Measurements from ENCODE around the gene FNBP1.

Gene FNBP1

DNA sequence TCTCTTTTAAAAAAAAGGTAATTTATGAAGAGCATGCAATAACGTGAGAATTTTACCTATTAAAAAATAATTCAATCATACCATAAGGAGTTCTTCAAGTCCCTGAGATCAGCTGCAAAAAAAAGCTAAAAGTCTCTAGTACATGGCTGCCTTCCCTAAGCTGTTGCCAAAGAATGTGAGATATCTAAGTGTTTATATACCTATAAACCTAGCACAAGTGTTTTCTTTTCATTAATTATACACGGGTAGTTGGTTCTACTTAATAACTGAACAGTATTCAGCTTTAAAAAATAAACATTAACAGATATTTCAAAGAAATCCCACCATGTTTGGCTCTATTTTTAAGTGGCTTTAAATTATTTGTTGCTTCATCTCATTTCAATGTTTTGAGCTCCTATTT lies 25.9 kb downstream of the FNBP1 start:
- no peak for DNase-seq (ENCODE audit: low spot score)
- no peak overlapping the region for H2BK120ac ChIP-seq (ENCODE audit: low read depth, low read length)
- peaks cover 0 to 6% of the 10 kb centered on the region in 2 donors for H3K36me3 ChIP-seq (replicated peaks in 1 of 2; ENCODE audit: control insufficient read depth in 2 of 2, insufficient read depth in 2 of 2, low read length in 2 of 2)
- H3K9ac ChIP-seq (ENCODE audit: low read depth, low read length, poor library complexity): no peak overlapping the region
- H3K27ac ChIP-seq (replicated peaks; ENCODE audit: low read length): no peak overlapping the region
- H2BK15ac ChIP-seq (ENCODE audit: low read length): no peak overlapping the region
- no peaks in the 10 kb centered on the region for H3K27me3 ChIP-seq (ENCODE audit: control insufficient read depth in 3 of 3, insufficient read depth in 3 of 3, low read depth in 1 of 3, low read length in 3 of 3)
- no peak overlapping the region for H2AK5ac ChIP-seq (ENCODE audit: low read depth, low read length)
- no peak overlapping the region for H3K4me3 ChIP-seq (ENCODE audit: low read length in 2 of 2)
- WGBS, 2 donors (ENCODE audit: extremely low coverage in 2 of 2, insufficient read length in 2 of 2, insufficient replicate concordance in 1 of 2): no CpG with 5 or more reads among the region's 2 CpGs
- H3K4me1 ChIP-seq (ENCODE audit: control insufficient read depth in 2 of 2, insufficient read depth in 1 of 2, low read depth in 1 of 2, low read length in 2 of 2): no peaks in the 10 kb centered on the region
- no peak overlapping the region for H3K4ac ChIP-seq (ENCODE audit: low read length)
- H2BK5ac ChIP-seq (ENCODE audit: low read length): no peak overlapping the region
- no peak overlapping the region for H3K18ac ChIP-seq (ENCODE audit: low read length)
- H2AFZ ChIP-seq (ENCODE audit: low read length): no peak overlapping the region
- no peaks in the 10 kb centered on the region for H3K79me1 ChIP-seq (ENCODE audit: low read depth, low read length)
- no peak overlapping the region for H4K8ac ChIP-seq (ENCODE audit: low read depth, low read length)
- no peak overlapping the region for H3K23ac ChIP-seq (ENCODE audit: low read depth, low read length, poor library complexity)
- no peak overlapping the region for H3K4me2 ChIP-seq (ENCODE audit: insufficient read depth, low read length, poor library complexity, severe bottlenecking)
- no peak overlapping the region for H3K14ac ChIP-seq (ENCODE audit: low read length)
- no peak overlapping the region for H2BK12ac ChIP-seq (ENCODE audit: low read length)
- H3K9me3 ChIP-seq (replicated peaks in 1 of 2; ENCODE audit: control insufficient read depth in 2 of 2, insufficient read depth in 1 of 2, low read depth in 1 of 2, low read length in 2 of 2): peaks cover 0 to 7% of the 10 kb centered on the region in 2 donors
- no peak overlapping the region for H4K91ac ChIP-seq (ENCODE audit: low read depth, low read length, poor library complexity)

DNA sequence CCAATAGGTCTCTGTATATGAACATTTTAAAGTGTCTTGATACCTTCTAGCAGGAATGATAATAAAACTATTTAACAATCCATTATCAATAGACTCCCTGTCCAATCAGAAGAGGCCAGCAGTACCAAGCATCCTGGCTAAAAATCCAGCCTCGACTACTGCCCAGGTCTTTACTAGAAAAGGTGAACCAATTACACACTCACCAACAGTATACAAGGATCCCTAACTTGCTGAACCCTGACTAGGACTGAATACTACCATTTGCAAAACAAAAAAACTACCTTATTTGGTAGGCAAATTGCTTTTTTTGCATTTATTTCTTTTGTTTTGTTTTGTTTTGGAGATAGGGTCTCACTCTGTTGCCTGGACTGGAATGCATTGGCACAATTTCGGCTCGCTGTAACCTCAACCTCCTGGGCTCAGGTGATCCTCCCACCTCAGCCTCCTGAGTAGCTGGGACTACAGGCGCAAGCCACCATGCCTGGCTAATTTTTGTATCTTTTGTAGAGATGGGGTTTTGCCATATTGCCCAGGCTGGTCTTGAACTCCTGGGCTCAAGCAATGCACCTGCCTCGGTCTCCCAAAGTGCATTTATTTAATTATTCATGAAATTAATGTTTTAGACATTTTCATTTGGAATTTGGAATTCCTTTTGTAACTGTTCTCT lies 27.5 kb downstream of the FNBP1 start:
- Histone ChIP-seq H3K9me3 (replicated peaks in 1 of 2; ENCODE audit: control insufficient read depth in 2 of 2, insufficient read depth in 1 of 2, low read depth in 1 of 2, low read length in 2 of 2) (peaks cover 2 to 7% of the 10 kb centered on the region in 2 donors), H3K4me1 (ENCODE audit: control insufficient read depth in 2 of 2, insufficient read depth in 1 of 2, low read depth in 1 of 2, low read length in 2 of 2) (no peaks in the 10 kb centered on the region), H3K4me3 (ENCODE audit: low read length in 2 of 2) (no peak overlapping the region), H2AK5ac (ENCODE audit: low read depth, low read length) (no peak overlapping the region), H2AFZ (ENCODE audit: low read length) (no peak overlapping the region), H3K36me3 (replicated peaks in 1 of 2; ENCODE audit: control insufficient read depth in 2 of 2, insufficient read depth in 2 of 2, low read length in 2 of 2) (peaks cover 0 to 6% of the 10 kb centered on the region in 2 donors), H3K27me3 (ENCODE audit: control insufficient read depth in 3 of 3, insufficient read depth in 3 of 3, low read depth in 1 of 3, low read length in 3 of 3) (no peaks in the 10 kb centered on the region), H3K4me2 (ENCODE audit: insufficient read depth, low read length, poor library complexity, severe bottlenecking) (no peak overlapping the region), H3K18ac (ENCODE audit: low read length) (no peak overlapping the region), H2BK15ac (ENCODE audit: low read length) (no peak overlapping the region), H2BK12ac (ENCODE audit: low read length) (no peak overlapping the region), H3K27ac (replicated peaks; ENCODE audit: low read length) (no peak overlapping the region), H3K14ac (ENCODE audit: low read length) (no peak overlapping the region), H3K4ac (ENCODE audit: low read length) (no peak overlapping the region), H3K79me1 (ENCODE audit: low read depth, low read length) (no peaks in the 10 kb centered on the region), H3K23ac (ENCODE audit: low read depth, low read length, poor library complexity) (no peak overlapping the region), H4K91ac (ENCODE audit: low read depth, low read length, poor library complexity) (no peak overlapping the region), H2BK120ac (ENCODE audit: low read depth, low read length) (no peak overlapping the region), H2BK5ac (ENCODE audit: low read length) (no peak overlapping the region), H3K9ac (ENCODE audit: low read depth, low read length, poor library complexity) (no peak overlapping the region), H4K8ac (ENCODE audit: low read depth, low read length) (no peak overlapping the region)
- WGBS, 2 donors (ENCODE audit: extremely low coverage in 2 of 2, insufficient read length in 2 of 2, insufficient replicate concordance in 1 of 2): no CpG with 5 or more reads among the region's 5 CpGs
- DNase-seq (ENCODE audit: low spot score): no peak

DNA sequence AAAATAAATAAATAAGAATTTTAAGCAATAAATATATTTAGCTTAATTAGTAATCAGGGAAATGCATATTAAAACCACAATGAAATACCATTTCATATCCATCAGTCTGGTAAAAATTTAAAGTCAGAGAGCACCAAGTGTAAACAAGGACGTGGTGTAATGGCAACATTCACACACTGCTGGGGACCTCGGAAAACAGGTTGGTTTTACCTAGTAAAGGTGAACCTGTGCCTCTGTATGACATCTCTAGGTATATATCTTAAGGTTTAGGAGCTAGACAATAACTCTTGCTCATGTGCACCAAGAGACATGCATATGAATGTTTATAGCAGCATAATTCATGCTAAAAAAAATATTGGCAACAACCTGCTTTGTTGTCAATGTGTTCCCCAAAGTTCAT lies 29.7 kb downstream of the FNBP1 start:
- no peaks in the 10 kb centered on the region for H3K27me3 ChIP-seq (ENCODE audit: control insufficient read depth in 3 of 3, insufficient read depth in 3 of 3, low read depth in 1 of 3, low read length in 3 of 3)
- no peak overlapping the region for H3K4ac ChIP-seq (ENCODE audit: low read length)
- H4K8ac ChIP-seq (ENCODE audit: low read depth, low read length): no peak overlapping the region
- DNase-seq (ENCODE audit: low spot score): no peak
- no peaks in the 10 kb centered on the region for H3K79me1 ChIP-seq (ENCODE audit: low read depth, low read length)
- H3K27ac ChIP-seq (replicated peaks; ENCODE audit: low read length): no peak overlapping the region
- H3K9ac ChIP-seq (ENCODE audit: low read depth, low read length, poor library complexity): no peak overlapping the region
- H3K14ac ChIP-seq (ENCODE audit: low read length): no peak overlapping the region
- H3K18ac ChIP-seq (ENCODE audit: low read length): no peak overlapping the region
- no CpG with 5 or more reads among the region's 2 CpGs for WGBS, 2 donors (ENCODE audit: extremely low coverage in 2 of 2, insufficient read length in 2 of 2, insufficient replicate concordance in 1 of 2)
- no peak overlapping the region for H3K4me3 ChIP-seq (ENCODE audit: low read length in 2 of 2)
- no peak overlapping the region for H3K4me2 ChIP-seq (ENCODE audit: insufficient read depth, low read length, poor library complexity, severe bottlenecking)
- peaks cover 2 to 7% of the 10 kb centered on the region in 2 donors for H3K9me3 ChIP-seq (replicated peaks in 1 of 2; ENCODE audit: control insufficient read depth in 2 of 2, insufficient read depth in 1 of 2, low read depth in 1 of 2, low read length in 2 of 2)
- no peak overlapping the region for H2BK120ac ChIP-seq (ENCODE audit: low read depth, low read length)
- H4K91ac ChIP-seq (ENCODE audit: low read depth, low read length, poor library complexity): no peak overlapping the region
- no peak overlapping the region for H2BK12ac ChIP-seq (ENCODE audit: low read length)
- H2BK5ac ChIP-seq (ENCODE audit: low read length): no peak overlapping the region
- no peaks in the 10 kb centered on the region for H3K4me1 ChIP-seq (ENCODE audit: control insufficient read depth in 2 of 2, insufficient read depth in 1 of 2, low read depth in 1 of 2, low read length in 2 of 2)
- H2AK5ac ChIP-seq (ENCODE audit: low read depth, low read length): no peak overlapping the region
- H3K36me3 ChIP-seq (replicated peaks in 1 of 2; ENCODE audit: control insufficient read depth in 2 of 2, insufficient read depth in 2 of 2, low read length in 2 of 2): peaks cover 0 to 2% of the 10 kb centered on the region in 2 donors
- no peak overlapping the region for H2AFZ ChIP-seq (ENCODE audit: low read length)
- no peak overlapping the region for H2BK15ac ChIP-seq (ENCODE audit: low read length)
- no peak overlapping the region for H3K23ac ChIP-seq (ENCODE audit: low read depth, low read length, poor library complexity)

DNA sequence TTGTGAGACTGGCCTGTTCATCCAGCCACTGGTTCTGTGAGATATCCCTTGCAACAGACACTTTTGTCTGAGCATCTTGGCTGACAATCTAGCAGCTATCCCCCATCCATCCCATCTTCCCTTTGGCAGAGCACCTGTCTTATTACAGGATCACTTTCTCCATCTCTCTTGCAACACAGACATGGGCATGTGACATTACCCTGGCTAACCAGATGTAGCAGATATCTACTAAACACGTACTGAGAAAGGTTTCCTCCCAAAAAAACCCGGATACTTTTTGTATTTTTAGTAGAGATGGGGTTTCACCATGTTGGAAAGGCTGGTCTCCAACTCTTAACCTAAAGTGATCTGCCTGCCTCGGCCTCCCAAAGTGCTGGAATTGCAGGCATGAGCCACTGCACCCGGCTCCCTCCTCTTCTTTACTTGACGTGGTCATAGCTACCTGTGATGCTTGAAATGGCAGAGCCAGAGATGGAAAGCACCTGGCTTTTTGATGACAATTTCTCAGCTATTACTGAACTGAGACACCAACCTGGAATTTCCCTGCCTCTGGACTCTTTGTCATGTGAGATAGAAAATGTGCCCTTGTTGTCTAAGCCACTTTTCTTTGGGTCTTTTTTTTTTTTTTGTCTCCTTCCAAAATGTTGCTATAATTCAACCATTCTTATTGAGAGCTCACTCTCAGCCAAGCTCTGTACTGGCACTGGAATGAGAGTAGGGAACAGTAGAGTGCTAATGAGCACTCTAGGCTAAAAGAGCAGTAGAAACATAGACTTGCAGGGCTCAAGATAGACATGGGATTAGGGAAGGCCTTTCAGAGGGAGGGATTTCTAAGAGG lies 32.6 kb downstream of the FNBP1 start:
- H4K8ac ChIP-seq (ENCODE audit: low read depth, low read length): no peak overlapping the region
- H3K14ac ChIP-seq (ENCODE audit: low read length): no peak overlapping the region
- H3K9me3 ChIP-seq (replicated peaks in 1 of 2; ENCODE audit: control insufficient read depth in 2 of 2, insufficient read depth in 1 of 2, low read depth in 1 of 2, low read length in 2 of 2): peaks cover 0 to 2% of the 10 kb centered on the region in 2 donors
- H2BK5ac ChIP-seq (ENCODE audit: low read length): no peak overlapping the region
- no peak overlapping the region for H3K9ac ChIP-seq (ENCODE audit: low read depth, low read length, poor library complexity)
- H3K18ac ChIP-seq (ENCODE audit: low read length): no peak overlapping the region
- H3K4me3 ChIP-seq (ENCODE audit: low read length in 2 of 2): no peak overlapping the region
- no peak overlapping the region for H3K27ac ChIP-seq (replicated peaks; ENCODE audit: low read length)
- H3K36me3 ChIP-seq (replicated peaks in 1 of 2; ENCODE audit: control insufficient read depth in 2 of 2, insufficient read depth in 2 of 2, low read length in 2 of 2): peaks cover 0 to 2% of the 10 kb centered on the region in 2 donors
- H3K4ac ChIP-seq (ENCODE audit: low read length): no peak overlapping the region
- H3K27me3 ChIP-seq (ENCODE audit: control insufficient read depth in 3 of 3, insufficient read depth in 3 of 3, low read depth in 1 of 3, low read length in 3 of 3): no peaks in the 10 kb centered on the region
- no peak overlapping the region for H2BK120ac ChIP-seq (ENCODE audit: low read depth, low read length)
- no peak overlapping the region for H3K4me2 ChIP-seq (ENCODE audit: insufficient read depth, low read length, poor library complexity, severe bottlenecking)
- no peaks in the 10 kb centered on the region for H3K4me1 ChIP-seq (ENCODE audit: control insufficient read depth in 2 of 2, insufficient read depth in 1 of 2, low read depth in 1 of 2, low read length in 2 of 2)
- H3K23ac ChIP-seq (ENCODE audit: low read depth, low read length, poor library complexity): no peak overlapping the region
- H2AK5ac ChIP-seq (ENCODE audit: low read depth, low read length): no peak overlapping the region
- no peak overlapping the region for H2BK12ac ChIP-seq (ENCODE audit: low read length)
- no CpG with 5 or more reads among the region's 5 CpGs for WGBS, 2 donors (ENCODE audit: extremely low coverage in 2 of 2, insufficient read length in 2 of 2, insufficient replicate concordance in 1 of 2)
- no peaks in the 10 kb centered on the region for H3K79me1 ChIP-seq (ENCODE audit: low read depth, low read length)
- H2AFZ ChIP-seq (ENCODE audit: low read length): no peak overlapping the region
- H2BK15ac ChIP-seq (ENCODE audit: low read length): no peak overlapping the region
- H4K91ac ChIP-seq (ENCODE audit: low read depth, low read length, poor library complexity): no peak overlapping the region
- no peak for DNase-seq (ENCODE audit: low spot score)
